HS-5 (cell line): ENCODE data around the gene APBA2.

Source experiments
- DNase-seq: peaks from one replicate; pipeline ENCODE4 v3.0.0-alpha.2; 2012; ENCODE audit warnings: low read depth

APBA2 gene

DNA sequence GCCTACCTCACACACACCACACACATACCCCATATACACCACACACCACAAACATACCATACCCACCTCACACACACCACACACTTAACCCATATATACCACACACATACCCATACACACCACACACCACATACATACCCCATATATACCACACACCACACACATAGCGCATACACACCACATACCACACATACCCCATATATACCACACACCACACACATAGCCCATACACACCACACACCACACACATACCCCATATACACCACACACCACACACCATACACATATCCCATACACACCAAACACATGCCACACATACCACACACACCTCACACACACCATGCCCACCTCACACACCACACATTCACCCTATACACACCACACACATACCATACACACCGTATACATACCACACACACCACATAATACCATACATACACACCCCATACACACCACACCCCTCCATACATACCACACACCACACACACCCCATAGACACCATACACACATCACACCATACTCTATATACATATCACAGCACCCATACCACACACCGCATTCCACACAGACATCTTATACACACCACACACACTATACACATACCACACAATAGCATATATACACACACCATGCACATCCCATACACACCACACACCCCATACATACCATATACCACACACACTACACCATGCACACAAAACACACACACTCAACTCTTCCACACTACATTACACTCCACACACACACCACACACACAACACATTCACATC, 29.5 kb downstream of the APBA2 start:
- no peak for DNase-seq

DNA sequence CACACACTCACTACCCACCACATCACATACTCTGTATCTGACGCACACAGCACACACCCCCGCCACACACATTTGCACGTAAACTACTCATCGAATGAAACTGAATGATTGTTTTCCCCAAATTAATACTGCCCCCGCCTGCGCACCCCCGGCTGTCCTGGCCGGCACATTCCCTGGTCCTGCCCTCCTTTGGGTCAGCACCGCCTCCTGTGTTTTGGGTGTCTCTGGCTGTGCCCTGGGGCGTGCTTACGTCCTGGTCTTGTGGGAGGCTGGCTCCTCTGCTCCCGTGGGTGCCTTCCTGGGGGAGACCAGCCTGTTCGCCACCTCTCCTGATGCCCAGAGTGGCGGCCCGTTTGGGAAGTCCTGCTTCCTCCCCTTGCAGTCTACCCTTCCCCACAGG, 30.2 kb downstream of the APBA2 start:
- no peak for DNase-seq

DNA sequence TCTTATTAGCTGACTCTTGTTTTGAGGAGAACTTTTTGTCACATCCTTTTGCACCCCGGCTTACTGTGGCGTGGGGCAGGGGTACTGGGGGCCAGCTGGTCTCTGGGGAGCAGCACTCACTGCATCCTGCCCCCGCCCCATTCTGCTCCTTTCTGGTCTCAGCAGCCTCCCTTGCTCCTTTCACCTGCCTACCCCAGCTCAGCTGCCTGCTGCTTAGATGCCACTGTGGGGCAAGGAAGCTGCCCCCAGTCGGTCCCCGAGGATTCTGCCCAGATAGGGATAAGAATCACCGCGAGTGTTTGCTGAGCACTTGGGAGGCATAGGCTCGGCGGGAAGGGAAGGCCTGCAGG, 32.0 kb downstream of the APBA2 start:
- no peak for DNase-seq

DNA sequence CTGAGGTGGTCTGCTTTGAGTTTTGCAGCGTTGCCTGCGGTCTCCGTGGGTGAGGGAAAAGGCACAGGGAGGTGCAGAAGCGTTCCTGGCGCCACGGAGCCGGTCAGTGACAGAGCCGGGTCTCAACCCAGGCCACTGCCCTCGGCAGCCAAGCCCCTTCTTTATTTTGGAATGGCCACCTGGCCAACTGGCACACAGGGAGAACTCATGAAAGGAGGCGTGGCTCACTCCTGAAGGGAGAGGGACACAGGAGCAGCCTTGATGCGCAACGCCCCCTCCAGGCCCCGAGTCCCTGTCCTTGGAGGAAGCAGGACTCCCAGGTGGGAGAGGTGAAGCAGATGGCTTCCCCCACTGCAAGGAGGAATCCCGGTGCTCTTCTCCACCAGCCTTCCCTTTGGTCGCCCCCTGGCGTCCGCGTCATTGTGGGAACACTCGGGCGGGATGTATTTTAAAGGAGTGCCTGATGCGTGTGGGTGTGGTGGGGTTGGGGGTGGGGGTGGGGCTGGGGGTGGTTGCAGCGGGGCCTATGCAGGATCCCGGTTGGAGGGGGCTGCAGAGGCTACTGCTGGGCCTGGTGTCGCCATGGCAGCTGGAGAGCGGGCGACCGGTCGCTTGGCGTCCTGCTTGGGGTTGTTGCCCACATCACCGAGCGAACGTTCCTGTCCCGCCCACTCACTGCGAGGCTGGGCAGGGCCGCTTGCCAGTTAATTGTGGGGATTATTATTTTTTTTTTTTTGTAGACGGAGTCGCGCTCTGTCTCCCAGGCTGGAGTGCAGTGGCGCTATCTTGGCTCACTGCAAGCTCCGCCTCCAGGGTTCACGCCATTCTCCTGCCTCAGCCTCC, 32.6 kb downstream of the APBA2 start:
- DNase-seq, result no peak

DNA sequence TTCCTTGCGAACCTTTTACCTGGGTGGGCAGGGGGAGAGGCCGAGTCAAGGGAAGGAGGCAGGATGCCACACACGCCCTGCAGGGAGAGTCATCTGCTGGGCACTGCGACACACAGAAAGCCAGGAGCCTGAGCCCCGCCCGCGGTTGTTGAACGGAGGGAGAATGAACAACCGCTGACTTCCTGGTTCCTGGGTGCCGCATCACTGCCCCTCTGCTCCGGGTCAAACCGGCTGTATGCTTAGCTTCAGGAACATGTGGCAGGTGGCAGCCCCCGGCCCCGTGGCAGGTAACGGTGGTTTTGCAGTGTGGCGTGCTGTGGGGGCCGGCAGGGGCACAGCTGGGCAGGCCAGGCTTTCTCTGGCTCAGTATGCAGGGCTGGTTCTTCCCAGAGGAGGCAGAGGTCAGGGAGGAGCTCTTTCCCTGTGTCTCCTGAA, 33.4 kb downstream of the APBA2 start:
- DNase-seq, result no peak

DNA sequence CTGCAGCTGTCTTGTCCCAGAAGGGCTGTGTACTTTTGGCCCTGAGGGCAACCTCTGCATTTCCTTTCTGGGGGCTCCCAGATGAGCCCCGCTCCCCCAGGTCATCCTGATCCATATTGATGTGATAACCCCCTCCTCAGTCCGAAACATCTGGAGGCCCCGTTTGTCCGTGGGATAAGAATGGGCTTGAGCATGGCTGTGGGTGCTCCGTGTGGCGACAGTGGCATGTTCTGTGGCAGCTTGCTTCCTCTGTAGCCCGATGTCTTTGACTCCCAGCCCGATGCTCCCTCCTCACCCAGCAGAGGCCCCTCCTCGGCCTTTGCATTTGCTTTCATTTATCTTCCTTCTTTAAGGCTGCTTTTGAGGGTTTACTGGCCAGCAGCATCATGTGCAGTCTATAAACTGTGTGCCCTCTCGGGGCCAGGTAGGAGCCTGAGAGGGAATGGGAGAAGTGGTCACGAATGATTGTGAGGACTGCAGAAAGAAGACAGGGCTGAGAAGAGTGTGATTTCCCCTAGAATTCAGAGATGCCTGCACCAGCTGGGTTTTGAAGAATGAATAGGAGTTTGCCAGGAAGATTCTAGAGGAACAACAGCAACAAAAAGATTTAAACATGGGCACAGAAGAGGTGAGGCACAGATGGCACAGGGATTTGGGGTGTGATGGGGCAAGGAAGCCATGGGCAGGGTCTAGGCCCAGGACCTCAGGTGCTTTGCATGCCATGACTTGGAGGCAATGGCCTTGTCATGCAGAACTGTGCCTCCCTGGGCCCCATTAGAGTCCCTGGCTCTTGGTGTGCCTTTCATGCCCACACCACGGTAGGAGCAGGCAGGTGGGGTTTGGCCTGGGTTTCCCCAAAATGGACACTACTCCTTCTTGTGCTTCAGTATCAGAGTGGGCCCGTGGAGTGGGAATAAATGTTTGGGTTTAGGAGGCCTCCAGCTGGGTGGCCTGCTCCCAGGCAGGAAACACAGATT, 34.2 kb downstream of the APBA2 start:
- no peak for DNase-seq

DNA sequence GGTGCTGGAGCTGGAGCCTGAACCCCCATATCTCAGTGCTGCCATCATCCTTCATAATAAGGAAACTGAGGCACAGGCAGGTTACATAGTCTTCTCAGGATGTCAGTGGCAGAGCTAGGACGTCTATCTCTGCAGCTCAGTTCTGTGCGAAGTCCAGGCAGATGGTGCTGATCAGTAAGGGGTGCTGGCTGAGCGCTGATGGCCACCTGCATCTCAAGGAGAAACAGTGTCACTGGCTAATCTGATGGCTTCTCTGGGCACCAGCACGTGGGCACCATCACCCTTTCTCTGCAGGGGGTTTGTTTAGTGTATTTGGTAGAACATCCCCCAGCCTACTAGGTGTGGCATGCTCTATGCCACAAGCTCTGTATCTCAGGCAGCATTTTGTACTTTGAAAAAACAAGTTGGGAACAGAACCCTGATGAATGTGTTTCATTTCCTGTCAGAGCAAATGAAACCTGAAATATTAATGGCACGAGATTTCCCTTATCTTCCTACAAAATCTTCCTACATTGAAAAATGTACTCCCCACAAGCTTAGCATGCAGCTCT, 35.1 kb downstream of the APBA2 start:
- DNase-seq, result no peak

DNA sequence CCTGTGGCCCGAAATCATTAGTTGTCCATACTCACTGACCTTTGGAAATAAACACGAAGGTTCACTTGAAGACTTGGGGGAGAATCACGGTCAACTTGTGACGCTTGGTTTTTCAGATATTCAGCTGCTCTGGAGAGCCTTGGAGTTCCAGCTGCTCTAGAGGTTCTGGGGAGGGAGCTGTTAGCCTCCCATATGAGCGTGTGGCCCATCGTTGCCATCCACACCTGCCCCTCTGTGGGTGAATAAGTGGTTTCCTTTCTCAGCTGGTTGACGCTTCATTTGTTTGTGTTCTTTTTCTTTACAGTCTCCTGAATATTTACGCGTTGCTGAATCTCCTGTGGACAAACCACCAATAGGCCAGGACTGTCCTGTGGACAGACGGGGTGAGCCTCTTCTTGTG, 35.6 kb downstream of the APBA2 start:
- DNase-seq, result no peak

DNA sequence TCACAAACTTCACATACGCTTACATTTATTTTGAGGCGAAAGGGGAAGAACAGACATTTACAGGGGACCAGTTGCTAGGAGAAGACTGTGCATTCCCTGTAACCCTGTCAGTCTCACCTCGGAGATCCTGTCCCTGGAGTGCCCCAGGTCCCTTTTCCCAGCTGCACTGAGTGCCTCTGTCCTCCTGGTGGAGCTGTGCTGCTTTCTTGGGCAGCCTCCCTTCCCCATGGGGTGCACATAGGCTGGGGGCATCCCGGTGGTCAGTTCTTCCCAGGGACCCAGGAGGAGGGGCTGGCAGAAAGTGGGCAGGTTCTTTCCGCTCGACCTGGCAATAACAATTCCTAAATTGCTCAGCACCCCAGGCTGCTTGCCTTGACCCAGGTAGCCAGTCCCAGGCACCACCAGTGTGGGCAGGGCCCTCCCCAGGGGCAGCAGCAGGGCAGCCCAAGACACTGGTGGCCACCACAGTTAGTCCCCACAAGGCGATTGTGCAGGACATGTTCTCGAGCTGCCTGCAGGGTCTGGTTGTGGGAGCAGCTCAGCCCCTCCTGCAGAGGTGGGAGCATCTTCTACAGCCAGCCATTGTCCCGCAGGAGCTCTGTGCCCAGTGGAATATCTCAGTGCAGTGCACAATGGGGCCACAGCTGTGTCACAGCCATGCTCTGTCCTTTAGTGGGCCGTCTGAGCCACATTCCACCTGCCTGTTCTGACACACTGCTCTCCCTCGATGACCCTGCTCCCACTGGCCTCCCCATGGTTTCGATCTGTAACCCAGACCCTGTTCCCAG, 36.3 kb downstream of the APBA2 start:
- no peak for DNase-seq

DNA sequence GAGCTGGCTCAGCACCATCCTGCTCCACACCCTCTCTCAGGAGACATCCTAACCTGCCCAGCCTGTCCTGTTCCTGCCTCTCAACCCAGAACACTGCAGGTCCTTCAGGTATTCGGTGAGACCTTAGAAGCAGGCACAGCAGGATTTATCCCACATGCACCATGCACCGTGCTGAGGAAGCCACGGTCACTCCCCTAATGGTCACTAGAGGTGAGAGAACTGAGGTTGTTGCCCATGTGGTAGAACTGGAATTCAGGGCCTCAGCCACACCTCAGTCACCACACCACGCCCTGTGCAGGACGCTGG, 36.9 kb downstream of the APBA2 start:
- DNase-seq, result no peak

DNA sequence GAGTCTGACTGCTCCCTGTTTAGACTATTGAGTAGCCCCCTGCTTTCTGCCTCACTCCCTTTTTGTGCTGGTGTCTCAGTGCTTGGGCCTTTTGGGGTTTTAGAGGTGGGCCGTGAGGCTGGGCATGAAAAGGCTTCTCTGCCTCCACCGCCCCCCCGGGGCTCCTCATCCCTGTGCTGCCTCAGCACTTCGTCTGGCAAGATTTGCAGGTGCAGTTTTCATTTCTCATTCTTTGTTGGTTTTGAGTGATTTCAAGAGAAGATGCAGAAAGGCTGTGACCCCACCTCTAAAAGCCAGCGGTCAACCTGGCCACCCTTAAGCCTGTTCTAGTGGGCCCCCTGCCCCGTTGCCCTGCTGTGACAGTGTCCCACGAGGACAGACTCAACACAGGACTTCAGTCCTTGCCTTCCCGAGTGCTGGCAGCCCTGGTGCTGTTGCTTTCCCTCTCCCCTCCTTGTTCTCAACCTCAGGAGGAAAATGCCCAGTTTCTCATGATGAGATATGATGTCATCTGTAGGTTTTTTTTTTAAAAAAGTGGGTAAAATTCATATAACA, 38.0 kb downstream of the APBA2 start:
- no peak for DNase-seq

DNA sequence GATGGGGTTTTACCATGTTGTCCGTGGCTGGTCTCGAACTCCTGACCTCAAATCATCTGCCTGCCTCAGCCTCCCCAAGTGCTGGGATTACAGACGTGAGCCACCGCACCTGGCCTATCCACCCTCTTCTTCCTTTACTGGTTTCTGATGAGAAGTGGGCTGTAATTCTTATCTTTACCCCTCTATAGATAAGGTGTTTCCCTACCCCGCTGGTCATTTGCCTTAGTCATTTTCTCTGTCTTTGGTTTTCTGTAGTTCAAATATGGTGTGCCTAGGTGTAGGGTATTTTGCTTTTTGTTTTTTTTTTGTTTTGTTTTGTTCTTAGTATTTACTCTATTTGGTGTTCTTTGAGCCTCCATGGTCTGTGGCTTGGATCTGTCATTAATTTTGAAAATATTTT, 41.3 kb downstream of the APBA2 start:
- no peak for DNase-seq

DNA sequence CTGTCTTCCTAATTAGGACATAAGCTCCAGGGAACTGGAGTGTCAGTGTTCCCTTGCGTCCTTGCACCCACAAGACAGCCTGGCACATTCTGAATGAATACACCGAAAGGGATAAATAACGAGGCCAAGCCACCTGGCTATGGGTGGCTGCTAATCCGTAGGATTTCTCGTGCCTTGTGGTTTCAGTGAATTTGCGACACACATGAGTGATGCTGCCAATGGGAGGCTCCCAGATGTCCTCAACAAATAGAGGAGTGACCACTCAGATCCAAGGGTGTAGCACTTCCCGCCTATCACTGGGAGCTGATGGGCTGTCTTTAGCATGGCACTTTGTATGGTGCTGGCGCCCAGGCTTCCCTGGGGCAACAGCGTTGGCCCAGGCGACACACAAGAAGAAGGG, 43.4 kb downstream of the APBA2 start:
- no peak for DNase-seq

DNA sequence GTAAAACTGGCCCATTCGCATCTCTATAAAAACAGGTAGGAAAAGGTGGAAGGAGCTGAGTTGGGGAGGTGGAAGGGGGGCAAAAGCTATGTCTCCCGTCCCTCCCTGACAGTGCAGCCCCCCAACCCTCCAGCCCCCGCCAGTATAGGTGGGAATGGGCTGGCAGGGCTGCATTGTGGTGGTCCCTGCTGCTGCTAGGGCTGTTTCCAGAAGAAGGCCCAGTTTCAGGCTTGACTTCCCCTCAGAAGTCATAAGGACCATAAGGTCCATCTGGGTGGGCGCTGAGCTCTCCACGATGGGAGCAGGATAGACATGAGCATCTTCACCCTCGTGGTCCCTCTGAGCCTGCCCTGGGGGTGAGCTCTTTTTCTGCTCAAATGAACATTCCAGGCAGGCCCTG, 44.2 kb downstream of the APBA2 start:
- no peak for DNase-seq

DNA sequence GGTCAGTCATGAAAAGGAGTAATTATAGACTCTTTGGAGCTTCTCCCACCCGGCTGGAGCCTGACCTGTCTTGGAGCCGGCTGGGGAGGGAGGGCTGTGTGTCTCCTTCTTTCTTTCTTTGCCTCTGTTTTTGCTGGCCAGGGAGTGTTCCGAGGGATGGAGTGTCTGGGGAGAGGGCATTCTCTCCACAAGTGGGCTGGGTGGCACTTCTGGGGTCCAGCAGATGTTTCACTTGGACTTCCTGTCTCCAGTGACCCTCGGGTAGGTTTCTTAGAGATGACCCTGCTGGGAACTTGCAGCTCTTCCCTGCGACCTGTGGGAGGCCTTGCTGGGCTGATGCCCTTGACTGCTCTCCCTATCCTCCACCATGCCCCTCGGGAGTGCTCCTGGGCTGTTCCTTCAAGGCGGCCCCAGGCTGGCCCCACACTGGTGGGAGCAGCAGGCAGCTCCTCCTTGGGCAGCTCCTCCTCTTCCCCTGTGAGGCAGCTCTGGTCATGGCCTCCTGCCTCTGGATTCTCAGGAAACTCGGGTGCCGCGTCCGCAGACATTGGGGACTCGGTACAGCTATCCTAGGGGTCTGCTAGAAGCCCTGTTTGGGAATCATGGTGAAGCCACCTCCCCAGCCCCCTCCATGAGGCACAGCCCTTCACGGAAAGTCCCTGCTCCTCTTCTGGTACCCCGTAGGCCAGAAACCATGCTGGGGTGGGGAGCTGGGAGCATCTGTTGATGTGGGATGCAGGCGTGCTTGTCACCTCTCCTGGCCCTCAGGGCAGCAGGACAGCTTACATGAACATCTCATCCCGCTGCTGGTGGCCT, 44.9 kb downstream of the APBA2 start:
- DNase-seq, result no peak

DNA sequence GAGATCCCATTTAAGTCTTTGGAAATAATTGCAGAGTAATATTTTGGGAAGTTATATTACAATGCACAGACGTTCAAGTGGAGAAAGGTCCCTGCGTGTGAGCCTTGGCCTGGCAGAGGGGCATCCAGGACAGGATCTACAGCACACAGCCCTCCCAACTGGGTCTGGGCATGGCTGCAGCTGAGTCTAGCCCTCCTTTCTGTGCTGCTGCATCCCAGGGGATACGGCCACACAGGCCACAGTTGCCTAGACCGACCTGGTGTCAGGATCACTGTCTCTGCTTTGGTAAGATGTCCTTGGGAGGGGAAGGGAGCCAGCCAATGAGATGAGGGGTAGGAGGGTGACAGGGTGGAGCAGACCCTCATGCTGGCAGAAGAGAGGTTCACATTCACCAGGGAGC, 46.1 kb downstream of the APBA2 start:
- DNase-seq, result no peak

DNA sequence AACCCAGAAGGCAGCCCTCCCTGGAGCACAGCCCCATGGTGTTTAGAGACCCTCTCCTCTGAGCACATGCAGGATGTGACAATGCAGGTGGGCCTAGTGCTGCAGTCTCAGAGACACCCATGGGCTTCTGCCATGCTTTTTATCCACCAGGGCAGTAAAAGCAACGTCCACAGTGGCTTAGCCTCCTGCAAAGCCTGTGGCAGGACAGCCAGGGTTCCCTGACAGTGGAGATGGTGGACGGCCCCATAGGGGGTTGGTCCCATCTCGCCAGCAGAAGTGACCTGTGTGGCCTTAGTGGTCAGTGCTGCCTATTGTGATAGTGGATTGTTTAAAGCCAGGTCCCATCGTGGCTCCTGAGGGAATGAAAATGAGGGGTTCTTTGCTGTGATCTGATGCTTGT, 46.6 kb downstream of the APBA2 start:
- DNase-seq, result no peak

DNA sequence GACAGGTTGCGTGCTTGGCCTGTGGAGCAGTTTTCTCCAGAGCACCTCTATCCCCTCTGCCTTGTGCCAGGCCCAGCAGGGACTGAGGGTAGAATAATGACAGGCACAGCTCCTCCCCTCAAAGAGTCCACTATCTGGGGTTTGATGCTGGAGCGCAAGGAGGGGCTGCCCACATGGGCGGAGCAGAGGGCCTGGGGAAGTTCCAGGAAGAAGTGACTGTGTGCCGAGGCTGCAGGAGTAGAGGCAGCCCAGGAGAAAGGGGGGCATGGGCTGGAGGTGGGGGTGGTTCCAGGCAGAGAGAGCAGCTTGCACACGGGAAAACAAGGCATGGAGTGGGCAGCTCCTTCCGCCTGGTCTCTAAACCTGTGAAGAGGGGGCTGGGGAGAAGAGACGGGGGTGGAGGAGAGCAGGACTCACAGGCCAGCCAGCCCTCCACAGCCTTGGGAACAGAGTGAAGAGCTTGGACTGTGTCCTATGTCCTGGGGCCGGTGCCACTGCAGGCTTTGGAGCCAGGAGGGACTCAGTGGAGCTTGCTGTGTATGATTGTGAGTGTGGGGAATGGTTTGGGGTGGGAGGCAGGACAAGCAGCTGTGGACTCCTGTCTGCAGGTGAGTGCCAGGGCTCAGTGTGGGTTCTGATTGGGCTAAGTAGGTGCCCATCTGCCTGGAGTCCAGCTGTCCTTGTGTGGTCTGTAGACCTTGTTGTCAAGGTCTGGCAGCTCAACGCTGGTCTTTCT, 48.1 kb downstream of the APBA2 start:
- DNase-seq, result no peak

DNA sequence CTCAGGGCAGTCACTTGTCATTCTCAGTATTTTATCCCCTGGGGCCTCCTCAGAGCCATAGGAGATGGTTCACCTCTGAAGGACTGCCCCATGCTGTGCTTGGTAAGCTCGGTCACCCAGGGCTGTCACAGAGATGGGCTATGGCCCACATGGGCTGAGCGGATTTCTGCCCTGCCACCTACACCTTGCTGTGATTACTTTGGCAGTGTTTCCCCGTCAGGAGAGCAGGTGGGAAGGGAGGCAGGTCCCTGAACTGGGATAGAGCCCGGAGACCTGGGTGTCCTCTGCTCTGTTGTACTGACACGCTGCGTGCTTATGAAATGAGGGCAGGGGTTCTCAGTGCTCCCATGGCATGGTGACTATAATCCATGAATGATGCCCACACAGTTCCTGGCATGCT, 48.9 kb downstream of the APBA2 start:
- no peak for DNase-seq

DNA sequence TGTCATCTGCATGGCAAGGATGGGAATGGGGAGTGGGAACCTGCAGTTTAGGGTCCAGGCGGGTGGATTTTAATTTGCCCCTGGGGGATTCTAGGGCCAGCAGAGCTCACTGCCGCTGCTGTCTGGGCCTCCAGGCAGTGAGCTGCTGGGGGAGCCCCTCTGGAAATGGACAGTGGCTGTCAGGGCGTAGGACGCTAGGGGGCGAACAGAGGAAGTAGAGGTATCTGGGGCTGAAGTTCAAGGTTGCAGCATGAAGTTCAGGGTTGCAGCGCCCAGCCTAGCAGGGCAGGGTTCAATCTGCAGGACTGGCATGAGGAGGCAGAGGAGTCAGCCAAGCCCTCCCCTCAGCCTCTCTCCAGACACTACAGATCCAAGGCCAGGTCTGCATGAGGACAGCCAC, 49.5 kb downstream of the APBA2 start:
- DNase-seq, result no peak
